ENCODE results near the gene PYROXD2.

- TF ChIP-seq CTCF (conservative IDR thresholded peaks at IDR 0.05; ENCODE audit: low read depth in 2 of 2) (no peak), EZH2 (IDR thresholded peaks at IDR 0.05; ENCODE audit: low read depth, unreplicated experiment) (no peak)
Observed at GRCh38 chr10:98340261-98340939, 74.6 kb downstream of the PYROXD2 start.
